Mesendoderm (in vitro differentiated cells): ENCODE results near the gene OR10A4.
"Not testable (repeated sequence)": the region's sequence is repeated elsewhere in the genome, so short reads cannot be mapped to it uniquely, and the experiment has no call there.

ENCODE experiments used
- DNase-seq: peaks from one replicate; pipeline ENCODE4 v3.0.0; 2013
- H2AK5ac ChIP-seq: 2 replicates; pipeline ENCODE4 v1.6.1; 2013; ENCODE audit warnings: low read length, inconsistent platforms
- H2BK120ac ChIP-seq: 2 replicates; pipeline ENCODE4 v1.6.1; 2013; ENCODE audit warnings: low read depth, mild to moderate bottlenecking, low read length, moderate library complexity, mixed read lengths
- H2BK15ac ChIP-seq: replicated peaks from 2 replicates; pipeline ENCODE4 v1.6.1; 2013; ENCODE audit warnings: low read depth, mild to moderate bottlenecking, moderate library complexity
- H2BK5ac ChIP-seq: 2 replicates; pipeline ENCODE4 v1.6.1; 2013; ENCODE audit warnings: low read length, inconsistent platforms
- H3K18ac ChIP-seq: 2 replicates; pipeline ENCODE4 v1.6.1; 2013; ENCODE audit warnings: mild to moderate bottlenecking, low read length, mixed read lengths
- H3K23ac ChIP-seq: one replicate; pipeline ENCODE4 v1.6.1; 2013; ENCODE audit warnings: low read length
- H3K27ac ChIP-seq: 2 replicates; pipeline ENCODE4 v1.5.1; 2013; ENCODE audit warnings: low read depth, mild to moderate bottlenecking, inconsistent platforms, low read length, moderate library complexity
- H3K27me3 ChIP-seq: 2 replicates; pipeline ENCODE4 v1.6.1; 2013; ENCODE audit warnings: low read length, control low read depth, mild to moderate bottlenecking, inconsistent platforms; ENCODE audit not compliant: insufficient read depth, poor library complexity
- H3K36me3 ChIP-seq: 2 replicates; pipeline ENCODE4 v1.6.1; 2013; ENCODE audit warnings: low read length, inconsistent platforms; ENCODE audit not compliant: control insufficient read depth, insufficient read depth
- H3K4ac ChIP-seq: one replicate; pipeline ENCODE4 v1.6.1; 2013; ENCODE audit warnings: low read depth, mild to moderate bottlenecking, low read length, moderate library complexity
- H3K4me1 ChIP-seq: 2 replicates; pipeline ENCODE4 v1.6.1; 2013; ENCODE audit warnings: low read depth, low read length, inconsistent platforms; ENCODE audit not compliant: control insufficient read depth
- H3K4me2 ChIP-seq: 2 replicates; pipeline ENCODE4 v1.6.1; 2013; ENCODE audit warnings: low read length
- H3K4me3 ChIP-seq: 2 replicates; pipeline ENCODE4 v1.5.1; 2013; ENCODE audit warnings: mild to moderate bottlenecking, low read length
- H3K56ac ChIP-seq: one replicate; pipeline ENCODE4 v1.6.1; 2013; ENCODE audit warnings: low read length
- H3K79me1 ChIP-seq: 2 replicates; pipeline ENCODE4 v1.6.1; 2013; ENCODE audit warnings: low read length, inconsistent platforms
- H3K79me2 ChIP-seq: 2 replicates; pipeline ENCODE4 v1.6.1; 2013; ENCODE audit warnings: mild to moderate bottlenecking, low read length; ENCODE audit not compliant: control insufficient read depth, insufficient read depth
- H3K9ac ChIP-seq: 2 replicates; pipeline ENCODE4 v1.6.1; 2013; ENCODE audit warnings: low read length, inconsistent platforms
- H4K5ac ChIP-seq: one replicate; pipeline ENCODE4 v1.6.1; 2013; ENCODE audit warnings: low read length
- H4K8ac ChIP-seq: one replicate; pipeline ENCODE4 v1.6.1; 2013; ENCODE audit warnings: low read depth, mild to moderate bottlenecking, control low read depth, low read length, moderate library complexity
- WGBS: extraction: QIAGEN DNeasy Blood & Tissue Kit; methylation state at CpG from one replicate; pipeline ENCODE4 v1.1.7; 2013; ENCODE audit warnings: low lambda C conversion rate, missing lambda C conversion rate; ENCODE audit not compliant: insufficient coverage; ENCODE audit errors: extremely low coverage; 5-methylcytosine and 5-hydroxymethylcytosine counted together

OR10A4 gene

DNA sequence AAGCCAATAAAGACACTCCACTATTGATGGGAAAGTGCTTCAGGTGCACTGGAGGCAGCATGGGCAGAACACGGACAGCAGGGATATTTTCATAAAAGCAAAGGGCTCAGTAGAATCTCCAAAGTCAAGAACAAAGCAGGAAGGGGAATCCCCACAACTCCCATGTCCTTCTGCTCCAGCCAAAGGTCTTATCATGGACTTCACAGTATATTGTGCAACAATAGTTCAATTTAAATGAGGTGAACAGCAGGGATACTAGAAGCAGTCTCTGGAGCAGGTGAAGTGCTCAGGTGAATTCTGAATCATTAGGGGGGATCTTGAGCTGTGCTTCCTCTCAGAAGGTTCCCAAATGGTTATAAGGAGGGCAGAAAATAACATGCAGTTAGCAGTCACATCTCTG is 22.5 kb downstream of the OR10A4 start:
- DNase-seq: no peak
- Histone ChIP-seq H2BK15ac (no peak overlapping the region), H3K23ac (no peak overlapping the region), H3K4me2 (no peak overlapping the region), H3K4me1 (no peaks in the 10 kb centered on the region), H3K36me3 (no peaks in the 10 kb centered on the region), H3K27ac (no peak overlapping the region), H3K27me3 (no peaks in the 10 kb centered on the region), H2BK120ac (no peak overlapping the region), H2AK5ac (no peak overlapping the region), H3K79me2 (no peaks in the 10 kb centered on the region), H3K79me1 (no peaks in the 10 kb centered on the region), H4K8ac (no peak overlapping the region), H3K4me3 (no peak overlapping the region), H3K56ac (no peak overlapping the region), H2BK5ac (no peak overlapping the region), H3K18ac (no peak overlapping the region), H3K9ac (no peak overlapping the region), H4K5ac (no peak overlapping the region), H3K4ac (no peak overlapping the region)
- WGBS: no CpG with 5 or more reads among the region's 1 CpG

DNA sequence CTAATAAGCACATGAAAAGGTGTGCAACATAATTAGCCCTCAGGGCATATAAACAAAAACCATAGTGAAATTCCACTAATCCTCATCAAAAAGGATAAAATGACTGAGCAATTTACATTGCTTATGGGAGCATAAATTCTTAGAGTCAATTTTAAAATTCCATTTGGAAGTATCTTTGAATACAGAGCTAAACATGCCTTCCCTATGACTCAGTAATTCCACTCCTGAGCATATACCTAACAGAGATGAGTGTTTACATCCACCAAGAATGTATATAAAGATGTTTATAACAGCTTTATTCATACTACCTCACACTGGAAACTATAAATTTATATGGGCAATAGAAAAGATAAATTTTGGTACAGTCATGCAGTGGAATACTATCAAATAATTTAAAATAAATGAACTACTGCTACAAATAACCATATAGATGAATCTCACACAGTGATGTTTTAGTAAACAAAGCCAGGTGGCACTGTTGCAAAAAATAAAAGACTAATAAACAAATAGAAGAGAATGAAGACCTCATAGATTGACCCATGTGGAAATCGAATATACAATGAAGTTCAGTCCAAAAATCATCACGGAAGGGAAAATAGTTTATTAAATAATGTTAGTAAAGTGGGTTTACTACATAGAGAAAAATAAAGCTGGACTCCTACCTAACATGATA is 24.0 kb downstream of the OR10A4 start:
- Histone ChIP-seq H3K4ac (no peak overlapping the region), H4K5ac (no peak overlapping the region), H3K79me2 (no peaks in the 10 kb centered on the region), H3K9ac (no peak overlapping the region), H3K27me3 (no peaks in the 10 kb centered on the region), H2BK120ac (no peak overlapping the region), H2AK5ac (no peak overlapping the region), H3K4me1 (no peaks in the 10 kb centered on the region), H3K27ac (no peak overlapping the region), H3K56ac (no peak overlapping the region), H4K8ac (no peak overlapping the region), H3K36me3 (no peaks in the 10 kb centered on the region), H3K4me2 (no peak overlapping the region), H3K79me1 (no peaks in the 10 kb centered on the region), H2BK15ac (no peak overlapping the region), H3K23ac (no peak overlapping the region), H3K4me3 (no peak overlapping the region), H2BK5ac (no peak overlapping the region), H3K18ac (no peak overlapping the region)
- no CpG with 5 or more reads among the region's 2 CpGs for WGBS
- DNase-seq: peak; percentile 48

DNA sequence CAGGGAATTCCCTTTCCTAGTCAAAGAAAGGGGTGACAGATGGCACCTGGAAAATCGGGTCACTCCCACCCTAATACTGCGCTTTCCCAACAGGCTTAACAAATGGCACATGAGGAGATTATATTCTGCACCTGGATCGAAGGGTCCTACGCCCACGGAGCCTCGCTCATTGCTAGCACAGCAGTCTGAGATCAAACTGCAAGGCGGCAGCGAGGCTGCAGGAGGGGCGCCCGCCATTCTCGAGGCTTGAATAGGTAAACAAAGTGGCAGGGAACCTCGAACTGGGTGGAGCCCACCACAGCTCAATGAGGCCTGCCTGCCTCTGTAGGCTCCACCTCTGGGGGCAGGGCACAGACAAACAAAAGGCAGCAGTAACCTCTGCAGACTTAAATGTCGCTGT is 28.4 kb downstream of the OR10A4 start:
- H2BK15ac ChIP-seq, H3K36me3 ChIP-seq, H3K27me3 ChIP-seq, DNase-seq, H2BK5ac ChIP-seq, H4K5ac ChIP-seq, H4K8ac ChIP-seq, H3K56ac ChIP-seq, H2AK5ac ChIP-seq, H3K9ac ChIP-seq, H2BK120ac ChIP-seq, H3K4me3 ChIP-seq, H3K4me1 ChIP-seq, H3K4ac ChIP-seq, H3K4me2 ChIP-seq, H3K79me2 ChIP-seq, H3K79me1 ChIP-seq, H3K18ac ChIP-seq, H3K23ac ChIP-seq, H3K27ac ChIP-seq: not testable (repeated sequence)
- no CpG with 5 or more reads among the region's 13 CpGs for WGBS

DNA sequence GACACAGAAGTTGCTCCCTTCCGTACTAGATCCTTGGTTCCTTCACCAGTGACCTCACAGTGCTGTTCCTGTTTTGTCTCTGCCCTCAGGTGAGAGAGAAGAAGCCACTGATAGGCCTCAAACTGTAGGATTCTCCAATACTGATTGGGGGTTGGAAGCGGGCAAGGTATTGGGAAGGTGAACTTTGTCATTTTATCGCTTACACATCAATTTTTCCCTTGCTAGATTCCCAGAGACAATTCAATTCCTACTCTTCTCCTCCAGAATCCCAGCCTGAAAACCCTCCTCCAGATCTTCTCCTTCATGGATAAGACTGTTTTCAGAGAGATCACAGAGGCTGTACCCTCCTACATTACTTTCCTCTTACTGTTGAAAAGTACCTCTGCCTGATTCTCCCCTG is 35.0 kb downstream of the OR10A4 start:
- H3K4me3 ChIP-seq: no peak overlapping the region
- H3K27me3 ChIP-seq: no peaks in the 10 kb centered on the region
- no peak overlapping the region for H4K8ac ChIP-seq
- H3K9ac ChIP-seq: no peak overlapping the region
- no peak overlapping the region for H2AK5ac ChIP-seq
- DNase-seq: no peak
- no peaks in the 10 kb centered on the region for H3K4me1 ChIP-seq
- H3K79me2 ChIP-seq: no peaks in the 10 kb centered on the region
- no peak overlapping the region for H2BK5ac ChIP-seq
- no peak overlapping the region for H2BK120ac ChIP-seq
- H3K4ac ChIP-seq: no peak overlapping the region
- no peaks in the 10 kb centered on the region for H3K36me3 ChIP-seq
- H3K56ac ChIP-seq: no peak overlapping the region
- no peaks in the 10 kb centered on the region for H3K79me1 ChIP-seq
- H4K5ac ChIP-seq: no peak overlapping the region
- H2BK15ac ChIP-seq: no peak overlapping the region
- no peak overlapping the region for H3K27ac ChIP-seq
- H3K4me2 ChIP-seq: no peak overlapping the region
- no peak overlapping the region for H3K18ac ChIP-seq
- no CpG with 5 or more reads among the region's 3 CpGs for WGBS
- H3K23ac ChIP-seq: no peak overlapping the region

DNA sequence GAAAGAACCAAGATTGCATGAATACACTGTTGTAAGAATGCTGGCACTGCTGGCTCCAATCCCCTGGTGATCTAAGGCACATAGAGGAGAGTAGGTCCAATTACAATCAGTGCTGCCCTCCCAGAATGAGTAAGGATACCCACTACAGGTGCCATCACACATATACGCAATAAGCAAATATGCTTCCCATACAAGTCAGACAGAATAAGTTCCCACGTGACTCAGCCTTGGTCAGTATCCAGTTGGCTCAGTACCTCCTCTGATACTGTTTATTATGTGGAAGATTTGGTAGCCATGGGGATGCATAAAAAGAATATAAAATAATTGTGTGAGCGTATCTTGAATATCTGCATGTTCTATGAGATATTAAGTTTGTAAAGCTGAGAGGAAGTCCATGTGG is 35.5 kb downstream of the OR10A4 start:
- H3K4me1 ChIP-seq: no peaks in the 10 kb centered on the region
- H3K18ac ChIP-seq: no peak overlapping the region
- H3K4me2 ChIP-seq: no peak overlapping the region
- H3K27me3 ChIP-seq: no peaks in the 10 kb centered on the region
- no peak overlapping the region for H2AK5ac ChIP-seq
- no peak overlapping the region for H2BK15ac ChIP-seq
- H3K36me3 ChIP-seq: no peaks in the 10 kb centered on the region
- H3K56ac ChIP-seq: no peak overlapping the region
- H3K79me2 ChIP-seq: no peaks in the 10 kb centered on the region
- no peak overlapping the region for H3K4ac ChIP-seq
- H3K4me3 ChIP-seq: no peak overlapping the region
- H2BK120ac ChIP-seq: no peak overlapping the region
- no peak overlapping the region for H3K27ac ChIP-seq
- no peak overlapping the region for H3K9ac ChIP-seq
- H2BK5ac ChIP-seq: no peak overlapping the region
- H3K79me1 ChIP-seq: no peaks in the 10 kb centered on the region
- no peak overlapping the region for H4K5ac ChIP-seq
- H4K8ac ChIP-seq: no peak overlapping the region
- 100% methylated on average over 1 of the region's 3 CpGs for WGBS
- DNase-seq: no peak
- H3K23ac ChIP-seq: no peak overlapping the region

DNA sequence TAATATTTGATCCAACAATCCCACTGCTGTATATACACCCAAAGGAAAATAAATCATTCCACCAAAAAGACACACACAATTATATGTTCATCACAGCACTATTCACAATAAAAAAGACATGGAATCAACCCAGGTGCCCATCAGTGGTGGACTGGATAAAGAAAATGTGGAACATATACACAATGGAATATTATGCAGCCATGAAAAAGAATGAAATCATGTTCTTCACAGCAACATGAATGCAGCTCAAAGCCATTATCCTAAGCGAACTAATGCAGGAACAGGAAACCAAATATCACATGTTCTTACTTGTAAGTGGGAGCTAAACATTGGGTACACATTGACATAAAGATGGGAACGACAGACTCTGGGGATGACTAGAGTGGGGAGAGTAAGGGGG is 43.3 kb downstream of the OR10A4 start:
- H3K27ac ChIP-seq: no peak overlapping the region
- no peak overlapping the region for H2BK5ac ChIP-seq
- no peak overlapping the region for H3K56ac ChIP-seq
- no peak overlapping the region for H2BK120ac ChIP-seq
- no peak overlapping the region for H3K4me2 ChIP-seq
- WGBS: no CpG with 5 or more reads among the region's 2 CpGs
- H3K79me2 ChIP-seq: no peaks in the 10 kb centered on the region
- H4K8ac ChIP-seq: no peak overlapping the region
- no peak overlapping the region for H3K4me3 ChIP-seq
- no peak overlapping the region for H2BK15ac ChIP-seq
- H3K27me3 ChIP-seq: no peaks in the 10 kb centered on the region
- no peak for DNase-seq
- H4K5ac ChIP-seq: no peak overlapping the region
- H3K23ac ChIP-seq: no peak overlapping the region
- H3K18ac ChIP-seq: no peak overlapping the region
- no peak overlapping the region for H2AK5ac ChIP-seq
- no peak overlapping the region for H3K9ac ChIP-seq
- no peak overlapping the region for H3K4ac ChIP-seq
- H3K79me1 ChIP-seq: no peaks in the 10 kb centered on the region
- no peaks in the 10 kb centered on the region for H3K36me3 ChIP-seq
- H3K4me1 ChIP-seq: no peaks in the 10 kb centered on the region
